ENCODE measurements around the gene UQCC2. TPM values are rescaled to one million over a fixed set of nuclear protein-coding genes. Genes with fewer than 3 reads are reported as not detected.
A peak's percentile ranks its signal among the peaks of the same experiment; 100 is the strongest.

The UQCC2 gene
- total RNA-seq, 2 experiments from 2014 or later = 141 to 147 TPM

- ChIA-PET CTCF (no interaction called here), POLR2A (no interaction called here)
- intact Hi-C loops (cut with DNase I, micrococcal nuclease) = no loop called here
- DNase-seq = no peak
- H3K9me3 Mint-ChIP-seq (ENCODE audit: low read depth) = no peaks in the 10 kb centered on the region
- no peak for ATAC-seq
- no peak overlapping the region for H3K4me3 Mint-ChIP-seq
- H3K27ac Mint-ChIP-seq = no peak overlapping the region
- H3K36me3 Mint-ChIP-seq (ENCODE audit: low read depth) = peaks cover 10% of the 10 kb centered on the region
- H3K4me1 Mint-ChIP-seq = no peaks in the 10 kb centered on the region
- no peaks in the 10 kb centered on the region for H3K27me3 Mint-ChIP-seq
These were observed 54.7 kb downstream of the UQCC2 start for GRCh38 chr6:33656844-33657243.

- intact Hi-C loops (cut with DNase I, micrococcal nuclease) = no loop called here
- Mint-ChIP-seq H3K27ac (no peak overlapping the region), H3K36me3 (ENCODE audit: low read depth) (peaks cover 18% of the 10 kb centered on the region), H3K27me3 (no peaks in the 10 kb centered on the region), H3K4me3 (no peak overlapping the region), H3K9me3 (ENCODE audit: low read depth) (no peaks in the 10 kb centered on the region), H3K4me1 (peaks cover 2% of the 10 kb centered on the region)
- POLR2A ChIA-PET = no interaction called here
- no peak for ATAC-seq
- CTCF ChIA-PET = interaction anchor here (0.6 to 1.2 kb wide), 4 partner anchors 11 to 499 kb away, joined by 3 to 4 read pairs (median 3); no protein-coding TSS in a partner anchor
- DNase-seq = no peak
These were observed 56.5 kb downstream of the UQCC2 start for GRCh38 chr6:33654831-33655554.

GRCh38 chr6:33652002-33652401 lies 59.5 kb downstream of the UQCC2 start:
- Mint-ChIP-seq H3K27me3 (no peaks in the 10 kb centered on the region), H3K4me1 (peaks cover 4% of the 10 kb centered on the region), H3K4me3 (no peak overlapping the region), H3K27ac (no peak overlapping the region), H3K9me3 (ENCODE audit: low read depth) (no peaks in the 10 kb centered on the region), H3K36me3 (ENCODE audit: low read depth) (peaks cover 21% of the 10 kb centered on the region)
- ATAC-seq (no peak), DNase-seq (no peak)
- POLR2A ChIA-PET = no interaction called here
- intact Hi-C loops (cut with DNase I, micrococcal nuclease) = no loop called here
- CTCF ChIA-PET = interaction anchor here (1.3 kb wide), 1 partner anchor 30 kb away, joined by 4 read pairs; the partner anchor contains the start of gene ITPR3

- H3K9me3 Mint-ChIP-seq (ENCODE audit: low read depth) = no peaks in the 10 kb centered on the region
- CTCF ChIA-PET = interaction anchor here (0.5 to 1.3 kb wide), 3 partner anchors 30 to 302 kb away, joined by 3 to 5 read pairs (median 4); partner anchors contain the start of gene ITPR3
- intact Hi-C loops (cut with DNase I, micrococcal nuclease) = no loop called here
- H3K36me3 Mint-ChIP-seq (ENCODE audit: low read depth) = peaks cover 21% of the 10 kb centered on the region
- DNase-seq (no peak), ATAC-seq (no peak)
- POLR2A ChIA-PET = no interaction called here
- H3K4me3 Mint-ChIP-seq = no peak overlapping the region
- H3K27me3 Mint-ChIP-seq = no peaks in the 10 kb centered on the region
- peaks cover 4% of the 10 kb centered on the region for H3K4me1 Mint-ChIP-seq
- no peak overlapping the region for H3K27ac Mint-ChIP-seq
These were observed 60.1 kb downstream of the UQCC2 start for GRCh38 chr6:33651403-33651802.

Small RNAs within 50 kb of the gene (microRNA-seq; reads per million reads assigned to microRNA genes)
- gene MIR3934 (ENCODE audit: borderline replicate concordance) = 24.3 reads per million, percentile 47 among the genes with 10 or more reads in this experiment

Other genes with a start within 250 kb of the UQCC2 start
- 10 to 100 TPM; 37.0 to 43.3 TPM for gene BAK1, start 131.4 kb downstream of the UQCC2 start, total RNA-seq
- gene ITPR3, start 90.4 kb downstream of the UQCC2 start, total RNA-seq = 10 to 100 TPM; 42.6 to 42.9 TPM
- not detected for gene IP6K3, start 35.2 kb upstream of the UQCC2 start, total RNA-seq
- 10 to 100 TPM; 55.2 to 61.5 TPM for gene LEMD2, start 77.4 kb upstream of the UQCC2 start, total RNA-seq
- not detected for gene MLN, start 92.3 kb upstream of the UQCC2 start, total RNA-seq